SK-N-SH treated with all-trans-retinoic acid at 6 μM for 48 hours (cell line): ENCODE results near the gene FPGS.

Source experiments
- ARNTL ChIP-seq: fragments of 450-650 bp; formaldehyde crosslinking; IDR thresholded peaks from 2 replicates; pipeline ENCODE4 v1.5.0; 2020; ENCODE audit warnings: low read depth, mild to moderate bottlenecking, moderate library complexity, borderline replicate concordance
- GLIS3 ChIP-seq: fragments of 250-450 bp; sonication (Bioruptor Pico); IDR thresholded peaks from 2 replicates; pipeline ENCODE4 v1.5.0; 2020; ENCODE audit warnings: mild to moderate bottlenecking, moderate library complexity
- PATZ1 ChIP-seq: fragments of 250-450 bp; sonication (Bioruptor Pico); IDR thresholded peaks from 2 replicates; pipeline ENCODE4 v1.8.0; 2020; ENCODE audit warnings: mild to moderate bottlenecking, moderate library complexity, borderline replicate concordance
- ZFP30 ChIP-seq: fragments of 450-650 bp; formaldehyde crosslinking; IDR thresholded peaks from 2 replicates; pipeline ENCODE4 v1.5.0; 2022; ENCODE audit warnings: mild to moderate bottlenecking, moderate library complexity

DNA sequence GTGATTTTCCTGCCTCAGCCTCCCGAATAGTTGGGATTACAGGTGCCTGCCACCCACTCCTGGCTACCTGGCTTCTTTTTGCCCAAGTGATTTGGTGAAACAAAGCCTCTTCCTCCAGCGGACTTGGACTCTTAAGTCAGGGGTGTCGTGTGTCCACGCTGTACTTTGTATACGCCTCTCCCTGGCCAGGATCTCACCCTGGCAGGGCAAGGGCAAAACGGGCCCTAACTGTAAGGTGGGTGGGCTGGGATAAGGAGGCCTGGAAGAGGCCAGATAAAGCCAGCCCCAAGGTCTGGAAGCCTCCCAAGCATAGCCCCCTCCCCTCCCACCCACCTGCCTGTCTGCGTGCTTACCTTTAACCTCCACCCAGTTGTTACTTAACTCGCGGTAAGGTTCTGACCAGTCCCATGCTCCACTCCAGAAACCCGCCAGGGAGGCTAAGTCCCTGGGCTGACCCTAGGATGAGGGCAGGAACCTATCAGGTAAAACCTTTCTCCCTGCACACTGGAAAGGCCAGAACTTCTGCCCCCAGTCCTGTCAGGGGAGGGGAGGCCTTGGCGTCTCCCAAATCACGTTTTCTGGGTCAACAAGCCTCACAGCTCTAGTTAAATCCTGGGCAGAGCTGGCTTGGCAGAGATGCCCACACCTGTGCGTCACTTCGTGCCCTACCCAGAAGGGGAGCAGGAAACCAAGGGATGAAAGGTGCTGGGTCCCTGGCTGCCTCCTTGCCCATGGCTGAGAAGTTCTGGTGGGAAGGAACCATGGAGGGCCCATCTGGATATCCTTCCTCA is 8.5 kb upstream of the FPGS start:
- TF ChIP-seq PATZ1 (CRISPR knock-in tag) (no peak), GLIS3 (no peak), ZFP30 (CRISPR knock-in tag) (no peak), ARNTL (CRISPR knock-in tag) (no peak)
